Central memory CD8-positive, alpha-beta T cell (primary cell): Measurements from ENCODE around the gene MSN.
A peak's percentile ranks its signal among the peaks of the same experiment; 100 is the strongest.
"Not testable (repeated sequence)": the region's sequence is repeated elsewhere in the genome, so short reads cannot be mapped to it uniquely, and the experiment has no call there.

Source experiments
- ATAC-seq: fragments of 150-1000 bp; cut with Tn5 transposase; replicated peaks from 2 replicates; pipeline ENCODE4 v1.10.0; 2022; ENCODE audit warnings: mild to moderate bottlenecking, moderate FRiP score, moderate number of reproducible peaks; ENCODE audit not compliant: poor library complexity, severe bottlenecking; ENCODE audit errors: extremely low read depth
- DNase-seq, 2 donors: peaks; one replicate each; pipeline ENCODE4 v3.0.0; 2021; ENCODE audit warnings: low spot score in 2 of 2
- H3K27ac Mint-ChIP-seq: one replicate; pipeline ENCODE4 v1.8.0; 2022; ENCODE audit warnings: low read depth, mild to moderate bottlenecking, moderate library complexity, mixed read lengths
- H3K27me3 Mint-ChIP-seq: one replicate; pipeline ENCODE4 v1.8.0; 2022; ENCODE audit warnings: mixed read lengths
- H3K36me3 Mint-ChIP-seq: one replicate; pipeline ENCODE4 v1.8.0; 2022; ENCODE audit warnings: mild to moderate bottlenecking, moderate library complexity, mixed read lengths; ENCODE audit not compliant: insufficient read depth
- H3K4me1 Mint-ChIP-seq: one replicate; pipeline ENCODE4 v1.8.0; 2022; ENCODE audit warnings: mixed read lengths
- H3K4me3 Mint-ChIP-seq: one replicate; pipeline ENCODE4 v1.8.0; 2022; ENCODE audit warnings: mild to moderate bottlenecking, moderate library complexity, mixed read lengths
- H3K9me3 Mint-ChIP-seq: one replicate; pipeline ENCODE4 v1.8.0; 2022; ENCODE audit warnings: mixed read lengths

Gene MSN

DNA sequence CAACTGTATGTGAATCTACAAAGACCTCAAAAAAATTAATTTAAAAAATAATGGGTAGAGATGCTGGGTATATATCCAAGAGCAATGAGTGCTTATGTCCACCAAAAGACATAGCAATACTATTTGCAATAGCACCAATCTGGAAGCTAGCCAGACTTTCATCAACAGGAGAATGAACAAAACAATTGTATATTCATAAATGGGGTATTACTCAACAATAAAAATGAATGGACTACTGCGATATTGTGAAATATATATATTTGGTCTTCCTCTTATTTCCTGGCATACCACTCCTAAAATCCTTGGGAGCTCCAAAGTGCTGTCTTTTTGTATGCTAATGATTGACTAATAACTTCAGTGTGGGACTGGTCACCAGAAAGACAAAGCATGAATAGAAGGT lies 77.5 kb downstream of the MSN start:
- no peaks in the 10 kb centered on the region for H3K27me3 Mint-ChIP-seq
- ATAC-seq, result no peak
- no peak overlapping the region for H3K4me3 Mint-ChIP-seq
- H3K27ac Mint-ChIP-seq, result peak overlapping the region; percentile 8
- no peaks in the 10 kb centered on the region for H3K9me3 Mint-ChIP-seq
- H3K36me3 Mint-ChIP-seq, result peaks cover 18% of the 10 kb centered on the region
- no peak for DNase-seq
- H3K4me1 Mint-ChIP-seq, result peaks cover 63% of the 10 kb centered on the region

DNA sequence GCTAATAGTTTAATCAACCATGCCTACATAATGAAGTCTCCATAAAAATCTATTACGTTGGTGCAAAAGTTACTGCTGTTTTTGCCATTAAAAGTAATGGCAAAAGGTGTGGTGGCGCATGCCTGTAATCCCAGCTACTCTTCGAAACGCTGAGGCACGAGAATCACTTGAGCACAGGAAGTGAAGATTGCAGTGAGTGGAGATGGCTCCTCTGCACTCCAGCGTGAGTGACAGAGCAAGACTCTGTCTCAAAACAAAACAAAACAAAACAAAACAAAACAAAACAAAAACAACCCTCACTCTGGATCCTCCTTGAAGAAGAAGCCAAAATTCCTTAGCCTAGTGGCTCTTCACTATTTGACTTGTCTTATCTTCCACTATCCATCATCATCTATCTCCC lies 78.0 kb downstream of the MSN start:
- H3K4me3 Mint-ChIP-seq, result no peak overlapping the region
- peak; percentile 40 for ATAC-seq
- peaks cover 15% of the 10 kb centered on the region for H3K36me3 Mint-ChIP-seq
- DNase-seq, result no peak
- H3K4me1 Mint-ChIP-seq, result peaks cover 64% of the 10 kb centered on the region
- no peaks in the 10 kb centered on the region for H3K27me3 Mint-ChIP-seq
- no peaks in the 10 kb centered on the region for H3K9me3 Mint-ChIP-seq
- H3K27ac Mint-ChIP-seq, result peak overlapping the region; percentile 8

DNA sequence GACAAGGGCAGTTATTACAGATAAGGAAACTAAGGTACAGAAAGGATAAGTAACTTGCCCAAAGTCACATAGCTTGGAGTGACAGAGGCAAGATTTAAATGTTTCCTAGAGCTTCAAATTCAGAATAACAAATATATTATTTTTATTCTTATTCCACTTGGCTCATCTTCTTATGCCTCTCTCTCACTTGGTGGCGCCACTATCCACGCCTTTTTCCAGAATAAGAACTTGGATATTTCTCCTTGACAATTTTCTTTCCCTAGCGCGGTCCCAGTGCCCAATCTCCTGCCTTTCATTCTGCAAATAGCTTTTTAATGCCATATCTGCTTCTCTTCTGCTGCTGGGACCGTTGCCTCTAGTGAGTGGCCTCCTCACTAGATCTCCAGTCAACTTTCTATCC lies 78.5 kb downstream of the MSN start:
- Mint-ChIP-seq H3K27me3 (no peaks in the 10 kb centered on the region), H3K4me1 (peaks cover 65% of the 10 kb centered on the region)
- no peak for DNase-seq

DNA sequence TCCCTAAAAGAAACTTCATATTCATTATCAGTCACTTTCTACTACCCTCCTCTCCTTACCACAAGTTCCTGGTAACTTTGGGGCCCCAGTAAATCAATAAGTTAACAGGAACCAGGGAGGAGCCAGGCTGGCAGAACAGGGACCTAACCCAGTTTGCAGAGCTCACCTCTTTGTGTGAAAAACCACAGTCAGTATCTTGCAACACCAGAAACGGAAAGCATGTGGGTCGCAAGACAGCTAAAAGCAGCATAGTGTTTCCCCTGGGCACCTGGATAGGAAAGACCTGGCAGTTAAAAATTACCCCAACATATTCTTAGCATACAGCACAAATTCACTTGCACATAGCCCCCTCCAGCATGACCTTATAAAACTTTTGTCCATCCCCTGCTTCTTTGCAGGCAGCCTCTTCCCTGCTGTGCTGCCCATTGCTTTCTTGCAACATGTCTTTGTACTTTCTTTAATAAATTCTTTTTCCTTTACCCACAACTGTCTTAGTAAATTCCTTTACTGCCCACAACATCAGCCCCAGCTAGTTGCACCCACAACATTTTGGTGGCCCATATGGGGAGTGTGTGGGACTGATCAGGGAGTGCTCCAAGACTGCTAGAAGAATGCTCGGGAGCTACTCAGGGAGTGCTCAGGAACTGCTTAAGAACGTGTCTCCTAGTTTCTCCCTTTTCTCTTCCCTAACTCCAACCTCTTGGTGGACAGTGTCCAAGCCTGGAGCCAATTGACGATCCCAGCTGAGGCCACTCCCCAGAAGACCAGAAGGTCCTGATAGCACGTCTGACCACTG lies 83.4 kb downstream of the MSN start:
- H3K27me3 Mint-ChIP-seq, result no peaks in the 10 kb centered on the region
- peaks cover 12% of the 10 kb centered on the region for H3K36me3 Mint-ChIP-seq
- no peaks in the 10 kb centered on the region for H3K9me3 Mint-ChIP-seq
- peak overlapping the region; percentile 50 for H3K4me3 Mint-ChIP-seq
- peak overlapping the region; percentile 57 for H3K27ac Mint-ChIP-seq
- H3K4me1 Mint-ChIP-seq, result peaks cover 54% of the 10 kb centered on the region
- ATAC-seq (peak; percentile 87), DNase-seq (peak in 1 of 2 donors; percentile 16)

More for the DNA sequence above, 78.5 kb downstream of the MSN start:
- Mint-ChIP-seq H3K4me3 (no peak overlapping the region), H3K36me3 (peaks cover 16% of the 10 kb centered on the region), H3K9me3 (no peaks in the 10 kb centered on the region), H3K27ac (peak overlapping the region; percentile 70)
- no peak for ATAC-seq

DNA sequence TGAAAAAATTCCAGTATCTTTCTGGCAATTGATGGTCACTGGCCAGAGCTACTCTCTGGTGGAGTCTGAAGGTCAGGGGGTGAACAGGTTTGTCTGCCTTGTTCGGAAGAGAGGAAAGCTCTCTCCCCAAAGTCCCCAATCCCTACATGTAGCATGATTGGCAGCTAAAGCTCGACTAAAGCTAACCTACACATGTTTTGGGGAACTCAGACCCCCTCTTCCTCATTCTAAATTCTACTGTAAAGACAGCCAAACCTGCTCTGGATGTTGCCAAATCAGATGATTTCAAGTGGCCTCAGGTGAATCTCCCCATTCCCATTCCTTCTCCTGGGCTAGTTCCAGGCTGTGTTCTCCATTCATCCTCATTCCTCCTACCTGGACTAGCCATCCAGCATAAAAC lies 84.1 kb downstream of the MSN start:
- peaks cover 48% of the 10 kb centered on the region for H3K4me1 Mint-ChIP-seq
- H3K27ac Mint-ChIP-seq, result peak overlapping the region; percentile 83
- H3K36me3 Mint-ChIP-seq, result peaks cover 12% of the 10 kb centered on the region
- no peaks in the 10 kb centered on the region for H3K27me3 Mint-ChIP-seq
- peak overlapping the region; percentile 50 for H3K4me3 Mint-ChIP-seq
- no peak for ATAC-seq
- no peaks in the 10 kb centered on the region for H3K9me3 Mint-ChIP-seq
- DNase-seq, result no peak

DNA sequence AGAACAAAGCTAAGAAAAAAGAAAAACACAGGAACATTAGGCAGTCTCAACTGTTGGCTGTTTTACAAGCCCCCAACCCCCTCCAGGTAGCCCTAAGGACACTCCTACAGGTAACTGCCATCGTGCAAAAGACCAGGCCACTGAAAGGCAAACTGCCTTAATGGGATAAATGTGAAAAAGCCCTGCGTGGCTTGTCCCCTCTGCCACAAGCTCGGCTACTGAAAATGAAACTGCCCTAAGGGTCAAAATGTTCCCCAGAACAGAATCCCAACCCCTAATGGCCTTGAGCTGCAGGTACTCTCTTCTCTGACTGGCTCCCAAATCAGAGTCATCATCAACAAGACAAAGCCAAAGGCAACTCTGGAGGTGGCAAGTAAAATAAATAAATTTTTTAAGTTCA lies 84.8 kb downstream of the MSN start:
- peaks cover 12% of the 10 kb centered on the region for H3K36me3 Mint-ChIP-seq
- peak overlapping the region; percentile 50 for H3K4me3 Mint-ChIP-seq
- no peaks in the 10 kb centered on the region for H3K27me3 Mint-ChIP-seq
- no peak for DNase-seq
- no peaks in the 10 kb centered on the region for H3K9me3 Mint-ChIP-seq
- H3K4me1 Mint-ChIP-seq, result peaks cover 49% of the 10 kb centered on the region
- no peak for ATAC-seq
- H3K27ac Mint-ChIP-seq, result no peak overlapping the region

DNA sequence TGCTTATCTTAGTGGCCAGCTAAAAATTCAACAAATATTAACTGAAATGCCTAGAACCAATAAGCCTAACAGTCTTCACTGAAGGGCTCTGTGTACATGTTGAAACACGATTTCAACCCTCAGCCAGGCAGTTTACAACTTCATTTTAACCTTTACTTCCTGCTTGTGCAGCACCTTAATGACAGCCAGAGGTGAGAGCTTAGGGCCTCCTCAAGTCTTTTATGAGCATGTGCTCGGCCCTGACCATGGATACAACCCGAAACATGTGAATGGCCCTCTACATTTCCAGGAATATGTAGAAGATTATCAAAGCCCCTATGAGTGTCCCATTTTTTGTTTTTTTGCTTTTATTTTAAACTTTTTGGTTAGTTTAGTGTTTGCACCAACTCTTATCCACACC lies 88.3 kb downstream of the MSN start:
- H3K36me3 Mint-ChIP-seq, result peaks cover 9% of the 10 kb centered on the region
- H3K27ac Mint-ChIP-seq, result no peak overlapping the region
- no peaks in the 10 kb centered on the region for H3K27me3 Mint-ChIP-seq
- DNase-seq, result no peak
- no peak overlapping the region for H3K4me3 Mint-ChIP-seq
- H3K9me3 Mint-ChIP-seq, result no peaks in the 10 kb centered on the region
- peaks cover 33% of the 10 kb centered on the region for H3K4me1 Mint-ChIP-seq
- ATAC-seq, result no peak

DNA sequence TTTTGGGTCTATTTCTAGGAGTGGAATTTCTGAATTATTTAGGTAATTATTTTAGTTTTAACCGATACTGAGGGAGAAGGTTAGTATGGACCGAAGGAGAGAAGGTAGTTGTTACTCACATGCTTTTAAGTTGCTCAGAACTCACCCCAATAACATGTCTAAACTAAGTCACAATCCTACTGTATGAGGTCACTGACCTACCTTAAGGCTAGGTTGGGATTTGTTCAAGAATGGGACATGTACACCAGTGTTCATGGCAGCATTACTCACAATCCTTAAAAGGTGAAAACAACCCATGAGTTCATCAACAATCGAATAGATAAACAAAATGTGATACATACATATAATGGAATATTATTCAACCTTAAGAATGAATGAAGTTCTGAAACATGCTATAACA lies 90.5 kb downstream of the MSN start:
- Mint-ChIP-seq H3K36me3 (no peaks in the 10 kb centered on the region), H3K27ac (no peak overlapping the region), H3K9me3 (no peaks in the 10 kb centered on the region), H3K4me1 (peaks cover 23% of the 10 kb centered on the region), H3K4me3 (no peak overlapping the region), H3K27me3 (no peaks in the 10 kb centered on the region)
- ATAC-seq (no peak), DNase-seq (no peak)

DNA sequence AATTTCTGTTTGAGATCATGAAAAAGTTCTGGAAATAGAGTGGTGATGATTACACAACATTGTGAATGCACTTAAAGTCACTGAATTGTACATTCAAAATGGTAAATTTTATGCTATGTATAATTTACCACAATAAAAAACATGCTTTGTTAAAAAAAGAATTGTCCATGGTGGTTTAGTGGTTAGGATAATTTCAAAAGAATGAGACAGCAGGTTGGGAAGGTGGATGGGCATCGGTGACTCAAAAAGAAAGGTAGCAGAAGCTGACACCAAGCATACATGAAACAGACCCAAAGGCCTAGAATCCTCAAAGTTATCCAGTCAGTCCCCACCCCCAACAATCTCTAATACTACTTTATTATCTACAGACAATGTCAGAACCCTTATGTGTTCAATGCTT lies 91.1 kb downstream of the MSN start:
- Mint-ChIP-seq H3K27me3 (no peaks in the 10 kb centered on the region), H3K4me3 (no peak overlapping the region), H3K4me1 (peaks cover 25% of the 10 kb centered on the region), H3K36me3 (no peaks in the 10 kb centered on the region), H3K9me3 (no peaks in the 10 kb centered on the region), H3K27ac (no peak overlapping the region)
- DNase-seq (no peak), ATAC-seq (no peak)

DNA sequence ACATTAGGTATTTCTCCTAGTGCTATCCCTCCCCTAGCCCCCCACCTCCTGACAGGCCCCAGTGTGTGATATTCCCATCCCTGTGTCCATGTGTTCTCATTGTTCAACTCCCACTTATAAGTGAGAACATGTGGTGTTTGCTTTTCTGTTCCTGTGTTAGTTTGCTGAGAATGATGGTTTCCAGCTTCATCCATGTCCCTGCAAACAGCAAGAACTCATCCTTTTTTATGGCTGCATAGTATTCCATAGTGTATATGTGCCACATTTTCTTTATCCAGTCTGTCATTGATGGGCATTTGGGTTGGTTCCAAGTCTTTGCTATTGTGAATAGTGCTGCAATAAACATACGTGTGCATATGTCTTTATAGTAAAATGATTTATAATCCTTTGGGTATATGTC lies 92.1 kb downstream of the MSN start:
- not testable (repeated sequence) for H3K9me3 Mint-ChIP-seq, DNase-seq, H3K27me3 Mint-ChIP-seq, ATAC-seq, H3K27ac Mint-ChIP-seq, H3K36me3 Mint-ChIP-seq, H3K4me3 Mint-ChIP-seq
- H3K4me1 Mint-ChIP-seq, result peaks cover 31% of the 10 kb centered on the region

DNA sequence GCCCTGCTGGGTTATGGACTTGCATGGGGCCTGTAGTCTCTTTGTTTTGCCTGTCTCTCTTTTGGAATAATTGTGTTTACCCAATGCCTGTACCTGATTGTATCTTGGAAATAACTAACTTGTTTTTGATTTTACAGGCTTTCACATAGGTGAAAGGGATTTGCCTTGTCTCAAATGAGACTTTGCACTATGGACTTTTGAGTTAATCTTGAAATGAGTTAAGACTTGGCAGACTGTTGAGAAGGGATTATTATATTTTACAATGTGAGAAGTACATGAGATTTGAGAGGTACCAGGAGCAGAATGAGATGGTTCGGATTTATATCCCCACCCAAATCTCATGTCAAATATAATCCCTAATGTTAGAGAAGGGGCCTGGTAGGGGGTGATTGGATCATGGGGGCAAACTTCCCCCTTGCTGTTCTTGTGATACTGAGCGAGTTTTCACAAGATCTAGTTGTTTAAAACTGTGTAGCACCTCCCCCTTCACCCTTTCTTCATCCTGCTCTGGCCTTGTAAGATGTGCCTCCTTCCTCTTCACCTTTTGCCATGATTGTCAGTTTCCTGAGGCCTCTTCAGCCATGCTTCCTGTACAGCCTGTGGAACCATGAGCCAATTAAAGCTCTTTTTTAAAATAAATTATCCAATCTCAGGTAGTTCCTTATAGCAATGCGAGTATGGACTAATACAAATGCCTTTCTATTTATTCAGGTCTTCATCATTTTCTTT lies 102.3 kb downstream of the MSN start:
- Mint-ChIP-seq H3K4me1 (no peaks in the 10 kb centered on the region), H3K4me3 (no peak overlapping the region), H3K27ac (no peak overlapping the region), H3K36me3 (peaks cover 1% of the 10 kb centered on the region), H3K9me3 (no peaks in the 10 kb centered on the region), H3K27me3 (no peaks in the 10 kb centered on the region)
- ATAC-seq, result no peak
- no peak for DNase-seq

DNA sequence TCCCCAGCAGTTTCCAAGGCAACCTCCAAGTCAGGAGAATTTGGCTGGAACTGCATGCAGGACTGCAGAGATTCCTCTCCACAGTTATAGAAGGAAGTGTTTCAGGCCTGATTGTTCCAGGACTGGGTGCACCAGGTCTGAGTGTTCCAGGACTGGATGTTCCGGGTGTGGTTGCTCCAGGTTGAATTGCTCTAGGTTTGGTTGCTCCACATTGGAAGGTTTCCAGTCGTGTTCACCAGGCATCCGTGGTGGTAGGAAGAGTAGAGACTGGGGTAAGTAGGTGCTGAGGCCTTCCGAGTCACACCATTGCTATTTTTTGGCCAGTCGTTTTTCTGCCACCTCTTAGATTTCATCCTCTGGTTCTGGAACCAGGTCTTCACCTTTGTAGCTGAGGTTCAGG lies 105.4 kb downstream of the MSN start:
- Mint-ChIP-seq H3K27ac (no peak overlapping the region), H3K36me3 (peaks cover 1% of the 10 kb centered on the region), H3K4me3 (no peak overlapping the region), H3K27me3 (no peaks in the 10 kb centered on the region), H3K4me1 (no peaks in the 10 kb centered on the region), H3K9me3 (no peaks in the 10 kb centered on the region)
- DNase-seq, result no peak
- ATAC-seq, result no peak

DNA sequence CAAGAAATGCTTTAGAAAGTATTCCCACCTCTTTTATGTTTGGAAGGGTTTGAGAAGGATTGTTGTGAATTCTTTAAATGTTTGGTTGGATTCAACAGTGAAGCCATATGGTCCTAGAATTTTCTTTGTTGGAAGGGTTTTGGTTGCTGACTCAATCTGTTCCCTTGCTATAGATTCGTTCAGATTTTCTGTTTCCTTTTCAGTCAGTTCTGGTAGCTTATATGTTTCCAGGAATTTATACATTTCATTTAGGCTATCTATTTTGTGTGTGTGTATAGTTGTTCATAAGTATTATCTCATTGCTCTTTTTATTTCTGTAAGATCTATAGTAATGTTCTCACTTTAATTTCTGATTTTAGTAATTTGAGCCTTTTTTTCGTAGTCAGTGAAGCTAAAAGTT lies 114.4 kb downstream of the MSN start:
- Mint-ChIP-seq H3K4me1 (peaks cover 13% of the 10 kb centered on the region), H3K9me3 (no peaks in the 10 kb centered on the region), H3K27ac (peak overlapping the region; percentile 57), H3K27me3 (no peaks in the 10 kb centered on the region), H3K4me3 (no peak overlapping the region), H3K36me3 (peaks cover 5% of the 10 kb centered on the region)
- no peak for DNase-seq
- no peak for ATAC-seq
